Measurements from ENCODE around the gene GTPBP8. TPM values are rescaled to one million over a fixed set of nuclear protein-coding genes. Genes with fewer than 3 reads are reported as not detected.
A peak's percentile ranks its signal among the peaks of the same experiment; 100 is the strongest.

Gene GTPBP8
- 10 to 100 TPM; 24.7 to 28.0 TPM for total RNA-seq

GRCh38 chr3:112990672-112991602 is at the start of gene GTPBP8:
Gene GTPBP8 (plus strand): TSS chr3:112990984. CDS start chr3:112991000, 16 bp downstream.
- peak; percentile 94 for ATAC-seq
- Mint-ChIP-seq H3K27me3 (no peaks in the 10 kb centered on the region), H3K4me1 (ENCODE audit: low read depth) (peaks cover 57% of the 10 kb centered on the region)

GRCh38 chr3:112948346-112948838 is 42.4 kb upstream of the GTPBP8 start:
- Mint-ChIP-seq H3K27me3 (no peaks in the 10 kb centered on the region), H3K4me1 (ENCODE audit: low read depth) (peaks cover 13% of the 10 kb centered on the region), H3K9me3 (peaks cover 19% of the 10 kb centered on the region), H3K4me3 (no peak overlapping the region), H3K36me3 (ENCODE audit: low read depth) (peaks cover 25% of the 10 kb centered on the region), H3K27ac (no peak overlapping the region)
- DNase-seq (no peak), ATAC-seq (no peak)
- ChIA-PET CTCF (interaction anchor here (0.8 to 1.4 kb wide), 2 partner anchors 14 to 496 kb away, joined by 3 read pairs; no protein-coding TSS in a partner anchor), POLR2A (interaction anchor here (0.7 kb wide), 1 partner anchor 10 kb away, joined by 3 read pairs; no protein-coding TSS in a partner anchor)
- intact Hi-C loops (cut with micrococcal nuclease) = no loop called here
- TF ChIP-seq CTCF (IDR thresholded peaks at IDR 0.05) = no peak

More at GRCh38 chr3:112990672-112991602, at the start of gene GTPBP8:
- POLR2A ChIA-PET = interaction anchor here (0.6 to 3.1 kb wide), 10 partner anchors 10 to 429 kb away, joined by 3 to 20 read pairs (median 8); partner anchors contain the start of genes ATG3, CD200R1 and SLC35A5
- Mint-ChIP-seq H3K27ac (peak within 1 kb of the TSS; percentile 97), H3K36me3 (ENCODE audit: low read depth) (peaks cover 11% of the 10 kb centered on the region), H3K4me3 (peak within 1 kb of the TSS; percentile 89), H3K9me3 (no peaks in the 10 kb centered on the region)
- DNase-seq = peak; percentile 92
- CTCF ChIA-PET = interaction anchor here (0.7 to 6.3 kb wide), 7 partner anchors 10 to 349 kb away, joined by 4 to 55 read pairs (median 9); partner anchors contain the start of gene CD200R1
- intact Hi-C loops (cut with micrococcal nuclease) = no loop called here
- TF ChIP-seq CTCF (IDR thresholded peaks at IDR 0.05) = no peak

- Mint-ChIP-seq H3K36me3 (ENCODE audit: low read depth) (peaks cover 16% of the 10 kb centered on the region), H3K27me3 (no peaks in the 10 kb centered on the region), H3K4me3 (no peak overlapping the region), H3K4me1 (ENCODE audit: low read depth) (peaks cover 26% of the 10 kb centered on the region), H3K27ac (no peak overlapping the region), H3K9me3 (peaks cover 15% of the 10 kb centered on the region)
- ChIA-PET POLR2A (no interaction called here), CTCF (interaction anchor here (1.4 kb wide), 1 partner anchor 23 kb away, joined by 3 read pairs; no protein-coding TSS in a partner anchor)
- ATAC-seq (no peak), DNase-seq (no peak)
- intact Hi-C loops (cut with micrococcal nuclease) = no loop called here
- TF ChIP-seq CTCF (IDR thresholded peaks at IDR 0.05) = no peak
These were observed 34.4 kb upstream of the GTPBP8 start for GRCh38 chr3:112956351-112956750.

GRCh38 chr3:112958811-112959560 is 31.8 kb upstream of the GTPBP8 start:
- intact Hi-C loops (cut with micrococcal nuclease) = no loop called here
- CTCF ChIA-PET = interaction anchor here (1.4 kb wide), 1 partner anchor 21 kb away, joined by 3 read pairs; no protein-coding TSS in a partner anchor
- TF ChIP-seq CTCF (IDR thresholded peaks at IDR 0.05) = no peak
- H3K27me3 Mint-ChIP-seq = no peaks in the 10 kb centered on the region
- DNase-seq (peak; percentile 26), ATAC-seq (peak; percentile 75)
- H3K27ac Mint-ChIP-seq = peak overlapping the region; percentile 46
- peaks cover 35% of the 10 kb centered on the region for H3K36me3 Mint-ChIP-seq (ENCODE audit: low read depth)
- POLR2A ChIA-PET = interaction anchor here (0.6 kb wide), 1 partner anchor 786 kb away, joined by 3 read pairs; no protein-coding TSS in a partner anchor
- H3K4me1 Mint-ChIP-seq (ENCODE audit: low read depth) = peaks cover 32% of the 10 kb centered on the region
- H3K9me3 Mint-ChIP-seq = peaks cover 34% of the 10 kb centered on the region
- peak overlapping the region; percentile 62 for H3K4me3 Mint-ChIP-seq
